NCI-H1436 (cell line): ENCODE results near the gene GABARAP.

Experiments used
- DNase-seq: peaks from one replicate; lab custom pipeline; 2025; lab: John Stamatoyannopoulos, UW

Gene GABARAP

DNA sequence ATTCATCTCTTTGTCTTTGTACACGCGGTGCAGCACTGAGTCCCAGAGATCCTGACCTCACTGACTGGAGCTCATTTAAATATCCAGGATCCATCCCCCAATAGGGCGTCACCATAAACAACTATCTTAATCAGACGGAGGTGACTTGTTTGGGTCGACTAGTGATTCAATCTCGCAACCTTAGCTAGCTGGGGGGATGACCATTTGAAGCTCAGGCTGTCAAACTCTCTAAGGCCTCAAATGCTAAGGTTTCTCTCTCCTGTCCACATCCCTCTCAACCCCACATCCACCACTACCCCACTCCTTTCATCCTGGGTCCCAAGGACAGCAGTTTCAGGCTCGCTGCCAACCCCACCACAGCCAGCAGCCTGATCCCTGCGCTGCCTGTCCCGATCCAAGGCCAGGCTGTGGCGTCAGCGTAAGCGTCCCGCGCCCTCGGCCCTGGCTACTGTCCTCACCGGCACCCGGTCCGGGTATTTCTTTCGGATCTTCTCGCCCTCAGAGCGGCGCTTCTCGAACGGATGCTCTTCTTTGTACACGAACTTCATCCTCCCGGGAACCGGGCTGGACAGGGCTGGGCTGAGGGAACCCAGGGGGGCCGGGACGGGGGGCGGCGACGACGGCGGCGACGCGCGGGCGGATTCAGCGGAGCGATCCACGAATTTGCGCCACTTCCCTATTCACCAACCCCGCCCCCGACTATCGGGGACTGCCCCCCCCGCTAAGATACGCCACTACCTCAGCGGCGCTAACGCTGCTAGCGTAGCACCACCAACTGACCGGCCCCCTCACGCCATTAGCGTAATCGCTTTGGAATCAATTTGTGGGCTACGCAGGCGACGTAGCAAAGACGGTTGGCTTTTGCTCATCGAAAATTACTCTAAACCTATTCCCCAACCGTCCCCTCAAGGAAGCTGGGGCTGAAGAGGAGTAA, at the start of gene GABARAP:
Gene GABARAP (minus strand): TSS at position 667 of the 934 bp plus-strand sequence. CDS start 119 bp downstream, at position 548.
- DNase-seq = peak; percentile 90

DNA sequence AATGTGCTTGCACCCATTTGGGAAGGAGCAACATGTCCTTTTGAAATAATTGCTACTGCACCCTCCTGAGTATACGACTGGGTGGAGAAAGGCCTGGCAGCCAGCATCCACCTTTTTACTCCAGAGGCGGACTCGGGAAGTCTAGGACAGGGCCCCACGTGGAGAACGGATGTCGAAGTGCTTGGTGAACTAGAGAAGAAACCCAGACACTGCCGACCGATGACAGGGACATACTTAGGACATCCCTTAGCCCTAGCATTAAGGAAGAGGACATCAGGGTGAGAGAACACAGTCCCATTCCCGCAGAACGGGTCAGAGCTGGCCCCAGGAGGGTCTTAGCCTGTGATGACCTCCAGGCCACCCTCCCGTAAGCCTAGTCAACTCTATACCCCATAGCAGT, 48.4 kb upstream of the GABARAP start:
- DNase-seq = no peak

DNA sequence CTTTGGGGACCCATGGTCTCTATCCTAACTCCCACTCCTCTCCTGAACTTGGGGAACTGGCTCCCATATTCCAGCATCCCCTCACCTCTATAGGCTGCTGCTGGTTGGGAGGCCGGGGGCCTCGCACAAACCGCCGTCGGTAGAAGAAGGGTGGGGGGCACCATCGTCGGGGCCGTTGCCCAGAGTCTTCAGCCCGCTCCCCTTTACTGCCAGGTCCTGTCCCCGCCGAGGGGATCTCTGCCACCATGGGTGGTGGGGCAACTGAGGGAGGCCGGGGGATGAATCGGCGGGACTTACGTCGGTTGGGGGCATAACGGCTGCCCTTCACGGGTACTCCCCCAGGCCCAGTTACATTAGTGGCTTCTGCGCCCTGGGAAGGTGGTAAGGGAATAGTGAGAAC, 47.9 kb upstream of the GABARAP start:
- DNase-seq = no peak

DNA sequence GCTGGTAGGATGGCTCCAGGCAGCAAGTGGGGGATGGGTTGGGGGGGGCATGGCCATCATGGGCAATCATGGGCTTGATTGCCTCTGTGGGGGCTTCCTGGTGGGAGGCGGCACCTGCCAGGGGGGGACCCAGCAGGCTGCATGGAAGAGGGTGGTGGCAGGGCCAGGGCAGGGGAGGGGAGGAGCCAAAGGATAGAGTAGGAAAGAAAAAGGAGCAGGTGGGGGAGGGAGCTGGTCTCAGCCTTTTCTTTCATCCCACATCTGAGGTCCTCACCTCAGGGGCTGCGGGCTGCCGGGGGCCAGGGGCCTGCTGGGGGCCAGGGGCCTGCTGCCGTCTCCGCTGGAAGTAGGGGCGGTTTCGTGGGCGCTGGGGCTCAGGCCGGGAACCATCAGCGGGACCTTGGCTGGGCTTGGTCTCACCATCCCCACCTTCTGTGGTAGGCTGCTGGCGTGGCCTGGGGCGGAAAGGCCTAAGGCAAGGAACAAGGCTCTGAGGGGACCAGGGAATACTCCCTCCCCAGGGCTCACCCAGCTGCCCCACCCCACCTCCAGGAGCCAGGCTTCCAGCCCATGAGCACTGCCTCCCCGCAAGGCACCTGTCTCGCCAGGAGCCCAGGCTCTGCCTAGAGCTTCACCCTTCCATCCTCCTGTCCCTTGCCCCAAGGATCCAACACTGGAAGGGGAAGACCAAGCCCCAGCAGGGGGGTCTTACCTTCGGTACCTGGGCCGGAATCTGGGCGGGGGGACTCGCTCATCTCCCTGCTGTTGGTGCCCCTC, 47.2 kb upstream of the GABARAP start:
- DNase-seq = no peak

DNA sequence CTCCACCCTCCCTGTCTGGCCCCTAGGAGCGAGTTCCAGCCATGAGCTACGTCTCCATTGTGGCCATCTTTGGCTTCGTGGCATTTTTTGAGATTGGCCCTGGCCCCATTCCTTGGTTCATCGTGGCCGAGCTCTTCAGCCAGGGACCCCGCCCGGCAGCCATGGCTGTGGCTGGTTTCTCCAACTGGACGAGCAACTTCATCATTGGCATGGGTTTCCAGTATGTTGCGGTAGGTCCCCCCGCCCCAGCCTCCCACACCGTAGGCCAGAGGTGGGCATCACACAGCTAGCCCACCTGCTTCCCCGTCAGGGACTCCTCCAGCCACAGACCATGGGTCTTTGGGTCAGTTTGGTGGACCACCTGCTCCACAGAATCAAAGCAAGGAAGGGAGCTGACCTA, 43.4 kb upstream of the GABARAP start:
- DNase-seq = no peak

DNA sequence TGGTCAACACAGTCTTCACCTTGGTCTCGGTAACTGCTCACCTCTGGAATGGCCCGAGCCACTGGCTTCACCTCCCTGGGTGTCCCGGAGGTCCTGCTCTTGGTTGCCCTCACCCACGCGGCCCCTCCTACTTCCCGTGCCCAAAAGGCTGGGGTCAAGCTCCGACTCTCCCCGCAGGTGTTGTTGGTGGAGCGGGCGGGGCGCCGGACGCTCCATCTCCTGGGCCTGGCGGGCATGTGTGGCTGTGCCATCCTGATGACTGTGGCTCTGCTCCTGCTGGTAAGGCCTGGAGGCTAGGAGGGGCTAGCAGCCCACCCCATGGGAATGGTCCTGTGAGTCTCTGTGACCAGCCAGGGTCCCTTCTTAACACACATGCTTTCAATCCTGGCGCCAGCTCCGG, 42.7 kb upstream of the GABARAP start:
- DNase-seq = no peak

DNA sequence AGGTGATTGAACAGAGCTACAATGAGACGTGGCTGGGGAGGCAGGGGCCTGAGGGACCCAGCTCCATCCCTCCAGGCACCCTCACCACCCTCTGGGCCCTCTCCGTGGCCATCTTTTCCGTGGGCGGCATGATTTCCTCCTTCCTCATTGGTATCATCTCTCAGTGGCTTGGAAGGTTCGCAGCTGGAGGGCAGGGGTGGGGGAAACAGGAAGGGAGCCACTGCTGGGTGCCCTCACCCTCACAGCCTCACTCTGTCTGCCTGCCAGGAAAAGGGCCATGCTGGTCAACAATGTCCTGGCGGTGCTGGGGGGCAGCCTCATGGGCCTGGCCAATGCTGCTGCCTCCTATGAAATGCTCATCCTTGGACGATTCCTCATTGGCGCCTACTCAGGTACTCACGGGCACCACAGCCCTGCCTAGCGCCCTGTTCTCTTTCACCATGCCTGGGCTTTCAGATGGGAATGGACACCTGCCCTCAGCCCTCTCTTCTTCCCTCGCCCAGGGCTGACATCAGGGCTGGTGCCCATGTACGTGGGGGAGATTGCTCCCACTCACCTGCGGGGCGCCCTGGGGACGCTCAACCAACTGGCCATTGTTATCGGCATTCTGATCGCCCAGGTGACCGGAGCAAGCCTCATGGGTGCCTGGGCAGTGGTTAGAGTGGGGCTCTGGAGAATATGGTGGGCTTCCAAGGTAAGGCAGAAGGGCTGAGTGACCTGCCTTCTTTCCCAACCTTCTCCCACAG, 41.4 kb upstream of the GABARAP start:
- no peak for DNase-seq

DNA sequence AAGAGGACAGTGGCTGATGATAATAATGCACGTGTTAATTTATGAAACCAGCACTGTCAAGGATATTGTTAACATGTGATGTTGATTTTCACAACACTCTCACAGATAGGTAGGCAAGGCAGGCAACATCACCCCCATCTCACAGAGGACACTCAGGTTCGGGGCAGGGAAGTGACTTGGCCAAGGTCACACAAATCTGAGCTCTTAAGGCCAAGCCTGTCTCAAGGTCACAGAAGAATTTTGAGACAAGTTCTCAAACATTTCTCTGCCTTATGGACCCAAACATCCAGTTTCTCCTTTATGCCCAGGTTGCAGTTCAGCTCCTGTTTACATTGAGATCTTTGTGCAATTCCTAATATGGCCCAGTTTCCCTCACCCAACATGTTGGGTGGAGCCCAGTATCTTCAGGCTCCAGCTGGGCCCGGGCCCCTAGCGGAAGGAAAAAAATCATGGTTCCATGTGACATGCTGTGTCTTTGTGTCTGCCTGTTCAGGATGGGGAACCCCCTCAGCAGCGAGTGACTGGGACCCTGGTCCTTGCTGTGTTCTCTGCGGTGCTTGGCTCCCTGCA, 40.6 kb upstream of the GABARAP start:
- no peak for DNase-seq

DNA sequence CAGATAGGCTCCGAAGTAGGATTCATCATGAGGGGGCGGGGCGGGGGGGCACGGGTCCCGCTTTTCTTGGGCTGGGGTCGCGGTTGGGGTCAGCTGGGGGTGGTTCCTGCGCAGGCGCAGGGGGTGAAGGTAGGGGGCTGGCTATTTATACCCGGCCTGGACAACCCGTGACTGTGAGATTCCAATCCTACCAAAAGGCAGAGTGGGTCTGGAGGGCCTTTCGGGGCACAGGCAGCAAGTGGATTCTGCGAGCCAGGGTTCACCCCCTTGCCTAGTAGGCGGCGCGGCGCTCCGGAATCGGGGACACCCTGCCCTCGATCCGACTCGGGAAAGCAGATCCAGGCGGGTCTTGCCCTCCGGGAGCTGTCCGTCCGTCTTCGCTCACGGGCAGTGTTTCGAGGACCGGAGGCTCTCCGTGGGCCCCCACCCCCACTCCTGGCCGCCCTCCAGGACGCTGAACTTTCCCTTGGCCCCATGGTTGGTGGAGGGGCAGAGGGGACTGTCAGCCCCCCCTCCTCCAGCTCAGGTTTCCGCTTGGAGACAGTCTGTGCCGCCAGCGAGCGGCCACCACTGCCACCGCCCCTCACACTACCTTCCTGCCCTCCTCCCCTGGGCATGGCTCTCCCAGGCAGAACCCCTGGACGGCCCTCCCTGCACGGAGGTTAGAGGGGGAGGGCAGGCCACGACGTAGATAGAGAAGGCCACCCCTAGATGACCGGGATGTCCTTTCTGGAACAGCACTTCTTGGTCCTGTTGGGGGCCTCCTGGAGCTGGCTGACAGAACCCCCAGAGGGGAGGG, 39.9 kb upstream of the GABARAP start:
- DNase-seq = no peak

DNA sequence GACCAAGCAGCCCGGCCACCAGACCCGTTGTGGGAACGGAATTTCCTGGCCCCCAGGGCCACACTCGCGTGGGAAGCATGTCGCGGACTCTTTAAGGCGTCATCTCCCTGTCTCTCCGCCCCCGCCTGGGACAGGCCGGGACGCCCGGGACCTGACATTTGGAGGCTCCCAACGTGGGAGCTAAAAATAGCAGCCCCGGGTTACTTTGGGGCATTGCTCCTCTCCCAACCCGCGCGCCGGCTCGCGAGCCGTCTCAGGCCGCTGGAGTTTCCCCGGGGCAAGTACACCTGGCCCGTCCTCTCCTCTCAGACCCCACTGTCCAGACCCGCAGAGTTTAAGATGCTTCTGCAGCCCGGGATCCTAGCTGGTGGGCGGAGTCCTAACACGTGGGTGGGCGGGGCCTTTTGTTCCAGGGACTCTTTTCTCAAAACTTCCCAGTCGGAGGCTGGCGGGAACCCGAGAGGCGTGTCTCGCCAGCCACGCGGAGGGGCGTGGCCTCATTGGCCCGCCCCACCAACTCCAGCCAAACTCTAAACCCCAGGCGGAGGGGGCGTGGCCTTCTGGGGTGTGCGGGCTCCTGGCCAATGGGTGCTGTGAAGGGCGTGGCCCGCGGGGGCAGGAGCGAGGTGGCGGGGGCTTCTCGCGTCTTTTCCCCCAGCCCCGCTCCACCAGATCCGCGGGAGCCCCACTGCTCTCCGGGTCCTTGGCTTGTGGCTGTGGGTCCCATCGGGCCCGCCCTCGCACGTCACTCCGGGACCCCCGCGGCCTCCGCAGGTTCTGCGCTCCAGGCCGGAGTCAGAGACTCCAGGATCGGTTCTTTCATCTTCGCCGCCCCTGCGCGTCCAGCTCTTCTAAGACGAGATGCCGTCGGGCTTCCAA, 39.1 kb upstream of the GABARAP start, which contains the start of gene SLC2A4:
Gene SLC2A4 (plus strand): TSS at position 645 of the 879 bp plus-strand sequence. CDS start 217 bp downstream, at position 862.
- peak; percentile 70 for DNase-seq

DNA sequence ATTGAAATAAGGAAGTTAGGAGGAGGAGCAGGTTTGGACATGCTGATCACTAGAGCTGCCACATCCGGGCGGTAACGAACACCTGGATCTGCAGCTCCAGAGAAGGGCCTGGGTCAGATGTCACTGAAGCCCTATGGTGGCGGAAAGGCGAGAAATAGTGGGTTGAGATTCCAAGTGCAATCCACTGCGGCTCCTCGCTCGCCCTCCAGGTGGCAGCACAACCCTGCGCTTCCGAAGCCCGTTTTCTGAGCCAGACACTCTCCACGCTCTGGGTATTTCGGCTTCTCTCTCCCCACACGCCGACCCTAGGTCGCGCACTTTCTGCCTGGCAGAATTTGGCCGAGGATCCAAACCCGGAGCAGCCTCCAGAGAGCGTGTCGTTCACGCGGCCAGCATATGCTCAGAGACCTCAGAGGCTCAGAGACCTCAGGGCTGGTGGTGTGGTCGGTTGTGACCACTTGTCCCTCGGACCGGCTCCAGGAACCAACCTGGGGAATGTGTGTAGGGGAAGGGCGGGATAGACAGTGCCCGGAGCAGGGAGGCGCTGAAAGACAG, 38.3 kb upstream of the GABARAP start:
- peak; percentile 53 for DNase-seq

DNA sequence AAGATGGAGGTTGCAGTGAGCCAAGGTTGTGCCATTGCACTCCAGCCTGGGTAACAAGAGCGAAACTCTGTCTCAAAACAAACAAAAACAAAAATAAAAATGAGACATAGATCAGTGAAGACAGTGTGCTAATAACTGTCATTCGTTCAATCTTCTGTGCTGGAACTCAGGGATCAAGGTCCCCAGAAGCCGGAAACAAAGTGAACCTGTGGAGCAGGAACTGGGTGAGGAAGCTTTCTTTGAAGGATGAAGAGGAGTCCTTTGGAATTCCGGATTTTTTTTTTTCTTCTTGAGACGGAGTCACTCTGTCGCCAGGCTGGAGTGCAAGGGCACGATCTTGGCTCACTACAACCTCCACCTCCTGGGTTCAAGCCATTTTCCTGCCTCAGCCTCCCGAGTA, 37.2 kb upstream of the GABARAP start:
- no peak for DNase-seq

DNA sequence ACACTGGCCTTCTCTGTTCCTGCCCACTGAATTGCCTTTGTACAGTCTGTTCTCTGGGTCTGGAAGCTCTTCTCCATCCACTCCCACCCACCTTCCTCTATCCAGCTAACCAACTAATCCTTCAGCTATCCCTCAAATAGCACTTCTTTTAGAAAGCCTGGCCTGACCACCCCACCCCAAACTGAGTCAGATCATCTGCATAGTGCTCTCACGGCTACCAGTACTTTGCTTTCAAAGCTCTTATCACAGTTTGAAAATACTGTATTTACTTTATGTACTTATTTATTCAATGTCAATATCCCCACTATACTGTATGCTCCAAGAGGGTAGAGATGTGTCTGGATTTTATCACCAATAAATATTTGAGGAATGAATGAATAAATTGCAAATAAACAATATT, 24.5 kb upstream of the GABARAP start:
- DNase-seq = no peak

DNA sequence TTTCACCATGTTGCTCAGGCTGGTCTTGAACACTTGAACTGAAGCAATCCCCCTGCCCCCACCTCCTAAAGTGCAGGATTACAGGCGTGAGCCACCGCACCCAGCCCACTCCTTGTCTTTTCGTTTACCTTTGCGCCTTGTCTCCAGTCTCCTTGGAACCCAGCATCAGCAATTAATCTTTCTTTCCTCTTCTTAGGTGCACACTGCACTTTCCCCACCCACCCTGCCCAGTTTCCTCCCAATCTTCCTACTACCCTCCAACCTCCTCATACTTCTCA, 21.5 kb upstream of the GABARAP start:
- no peak for DNase-seq

DNA sequence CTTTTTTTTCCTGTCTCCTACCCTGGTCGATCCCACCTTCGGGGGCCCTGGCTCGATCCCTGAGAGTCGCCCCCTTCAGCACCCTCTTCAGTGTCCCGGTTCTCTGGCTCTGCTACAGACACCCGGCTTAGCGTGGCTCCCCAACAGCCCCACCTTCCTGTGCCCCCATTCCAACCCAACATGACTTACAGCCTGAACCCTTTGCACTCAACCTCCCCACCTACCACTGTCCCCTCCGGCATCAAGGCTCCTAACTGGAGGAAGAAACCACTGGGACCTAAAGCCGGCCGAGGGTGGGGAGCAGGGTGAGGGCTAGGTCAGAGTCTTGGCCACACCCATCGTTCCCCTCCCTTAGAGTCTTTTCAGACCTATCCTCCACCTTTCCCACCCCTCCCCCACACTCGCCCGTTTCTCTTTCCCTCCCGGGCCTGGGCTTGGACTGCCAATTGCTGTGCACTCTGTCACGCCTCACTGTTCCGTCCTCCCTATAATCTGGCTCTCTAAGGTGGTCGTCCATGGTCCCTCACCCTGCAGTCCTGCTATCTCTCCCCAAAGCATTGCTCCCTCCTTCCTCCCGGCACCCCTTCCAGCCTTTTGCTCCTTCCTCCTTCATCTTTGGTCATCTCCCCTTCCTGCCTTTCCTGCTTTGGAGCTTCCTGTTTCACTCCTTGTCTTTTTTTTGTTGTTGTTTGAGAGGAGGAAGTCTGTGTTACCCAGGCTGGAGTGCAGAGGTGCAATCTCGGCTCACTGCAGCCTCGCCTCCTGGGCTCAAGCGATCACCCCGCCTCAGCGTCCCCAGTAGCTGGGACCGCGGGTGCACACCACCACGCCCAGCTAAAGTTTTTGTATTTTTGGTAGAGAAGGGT, 20.9 kb upstream of the GABARAP start:
- DNase-seq = no peak

DNA sequence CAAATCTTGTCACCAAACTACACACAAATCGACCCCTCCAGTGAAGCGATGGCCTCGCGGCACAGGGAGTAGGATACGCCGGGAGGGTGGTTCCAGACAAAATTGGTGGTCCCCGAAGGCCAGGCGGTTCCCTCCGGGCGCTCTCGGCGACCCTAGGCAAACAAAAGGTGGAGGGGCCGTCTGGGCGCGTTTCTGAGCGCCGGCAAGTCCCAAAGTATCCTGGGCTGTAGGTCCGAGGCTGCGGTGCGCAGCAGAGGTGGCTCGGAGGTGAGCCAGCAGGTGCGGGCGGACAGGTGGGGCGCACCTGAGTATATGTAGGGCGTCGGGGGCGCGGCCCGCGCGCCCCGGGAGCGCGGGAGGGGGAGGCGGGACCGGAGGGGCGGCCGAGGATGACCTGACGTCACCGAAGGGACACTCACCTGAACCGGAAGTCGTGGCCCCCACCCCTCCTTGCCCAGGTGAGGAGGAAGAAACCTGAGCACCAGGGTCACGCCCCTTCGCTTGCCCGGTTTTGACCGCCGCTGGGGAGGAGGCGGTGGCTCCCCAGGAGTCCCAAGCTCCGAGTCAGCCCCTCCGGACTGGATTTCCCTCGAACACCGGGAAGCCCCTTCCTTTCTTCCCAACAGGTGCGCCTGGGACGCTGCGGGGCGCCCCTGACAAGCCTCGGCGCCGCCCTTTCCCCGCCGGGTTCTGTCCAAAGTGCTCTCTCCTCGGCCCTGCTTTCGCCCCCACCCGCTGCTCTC, 20.1 kb upstream of the GABARAP start, which contains the start of gene CLDN7:
Gene CLDN7 (minus strand): TSS at position 287 of the 743 bp plus-strand sequence. CDS start 435 bp downstream, outside the sequence.
- no peak for DNase-seq

DNA sequence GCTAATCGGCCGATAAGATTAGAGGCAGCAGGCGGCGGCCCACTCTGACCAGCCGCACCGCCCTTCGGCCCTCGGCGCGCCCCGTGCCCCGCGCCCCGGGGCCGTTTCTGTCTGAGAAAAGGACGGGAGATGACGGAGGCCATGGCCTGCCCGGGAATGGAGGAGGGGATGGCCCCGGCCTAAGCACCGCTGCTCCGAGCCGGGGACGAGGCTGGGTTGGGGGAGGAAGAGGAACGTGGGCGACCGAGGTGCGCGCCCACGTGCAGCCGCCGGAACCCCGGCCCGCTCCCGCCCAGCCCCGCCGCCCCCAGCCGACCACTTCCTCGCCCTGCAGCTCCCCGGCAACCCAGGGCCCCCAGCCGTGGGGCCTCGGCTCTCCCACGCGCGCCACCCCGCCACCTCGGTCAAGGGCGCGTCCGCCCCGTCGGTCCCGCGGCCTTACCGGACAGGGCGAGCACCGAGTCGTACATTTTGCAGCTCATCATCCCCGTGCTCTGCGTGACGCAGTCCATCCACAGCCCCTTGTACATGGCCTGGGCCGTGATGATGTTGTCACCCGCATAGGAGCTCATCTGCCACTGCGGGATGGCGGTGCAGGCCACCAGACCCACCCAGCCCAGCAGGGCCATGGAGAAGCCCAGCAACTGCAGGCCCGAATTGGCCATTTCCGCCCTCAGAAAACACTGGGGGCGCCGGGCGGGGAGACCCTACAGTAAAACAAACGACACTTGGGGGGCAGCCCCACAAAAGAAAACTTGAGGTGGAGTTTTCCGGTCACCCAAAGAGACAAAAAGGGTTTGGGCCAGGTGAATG, 19.3 kb upstream of the GABARAP start:
- DNase-seq = no peak
